HepG2 (cell line): ENCODE measurements around the gene FUCA1. TPM values are rescaled to one million over a fixed set of nuclear protein-coding genes. Genes with fewer than 3 reads are reported as not detected.

Source experiments
- ATAC-seq: fragments of 200-7000 bp; cut with Tn5 transposase; 3 replicates; pipeline ENCODE4 v1.9.1; 2020; ENCODE audit warnings: mild to moderate bottlenecking, moderate library complexity
- BruUV-seq: library from RNA; stranded (reverse); fragments of 400-500 nt; replicated peaks from 2 replicates; lab custom pipeline; 2021; lab: Mats Ljungman, UMichigan
- CTCF ChIA-PET: fragments of 300-600 bp; formaldehyde crosslinking; extraction: SDS; loops from one replicate; lab custom pipeline; 2021; ENCODE audit warnings: low total read pairs, inconsistent platforms, low intra/inter-chr PET ratio; lab: Yijun Ruan, JAX
- POLR2A ChIA-PET: fragments of 350-600 bp; sonication (Branson Sonifier 250); formaldehyde crosslinking; loops from one replicate; lab custom pipeline; 2020; ENCODE audit warnings: antibody characterized with exemption, inconsistent platforms; lab: Yijun Ruan, JAX
- DNase-seq: peaks from one replicate; pipeline ENCODE4 v3.0.0-alpha.2; 2015; ENCODE audit warnings: low spot score
- FAIRE-seq: peaks from 3 replicates; lab custom pipeline; 2011; peaks lifted over from hg19 to GRCh38; lab: Jason Lieb, UNC
- H2AFZ ChIP-seq: one replicate; pipeline ENCODE4 v1.6.1; 2011; ENCODE audit warnings: low read length, inconsistent platforms
- H3K27ac ChIP-seq: fragments of 300-600 bp; 3 replicates; pipeline ENCODE4 v1.8.0; 2011; ENCODE audit warnings: mixed run types, mild to moderate bottlenecking, mixed read lengths, low read length, inconsistent platforms; ENCODE audit not compliant: insufficient read depth; ENCODE audit errors: extremely low read length
- H3K27me3 ChIP-seq, 2 experiments: fragments of 200-600 bp in 1 of 2; 2 replicates in 1 of 2; 3 replicates in 1 of 2; pipeline versions ENCODE4 v1.6.0 to v1.8.0; 2011; ENCODE audit warnings: low read length in 2 of 2, mild to moderate bottlenecking in 2 of 2, moderate library complexity in 2 of 2, inconsistent platforms in 1 of 2; ENCODE audit not compliant: insufficient read depth in 2 of 2, control insufficient read depth in 1 of 2
- H3K36me3 ChIP-seq, 2 experiments: fragments of 200-600 bp in 1 of 2; replicated peaks in 1 of 2; 2 replicates in 1 of 2; 3 replicates in 1 of 2; pipeline versions ENCODE4 v1.5.1 to v1.8.0; 2011; ENCODE audit warnings: low read length in 2 of 2, inconsistent platforms in 1 of 2; ENCODE audit not compliant: insufficient read depth in 2 of 2, control insufficient read depth in 1 of 2
- H3K4me1 ChIP-seq: 2 replicates; pipeline ENCODE4 v1.5.1; 2012; ENCODE audit warnings: low read length, inconsistent platforms; ENCODE audit not compliant: insufficient read depth
- H3K4me2 ChIP-seq: 2 replicates; pipeline ENCODE4 v1.6.0; 2011; ENCODE audit warnings: low read depth, low read length, inconsistent platforms
- H3K4me3 ChIP-seq, 3 experiments: fragments of 200-600 bp in 1 of 3; sonication (generic), shearing (Covaris generic) in 1 of 3; replicated peaks in 1 of 3; 2 replicates each; pipeline ENCODE4 v1.5.1; 2011 to 2016; ENCODE audit warnings: low read length in 3 of 3, inconsistent platforms in 2 of 3, low read depth in 2 of 3, mild to moderate bottlenecking in 2 of 3, control low read depth in 1 of 3, mixed read lengths in 1 of 3; ENCODE audit not compliant: insufficient read depth in 1 of 3
- H3K79me2 ChIP-seq: one replicate; pipeline ENCODE4 v1.6.1; 2011; ENCODE audit warnings: low read length, inconsistent platforms; ENCODE audit not compliant: insufficient read depth
- H3K9ac ChIP-seq: 2 replicates; pipeline ENCODE4 v1.6.0; 2011; ENCODE audit warnings: mild to moderate bottlenecking, low read depth, low read length, inconsistent platforms; ENCODE audit not compliant: insufficient read depth
- H3K9me3 ChIP-seq: 2 replicates; pipeline ENCODE4 v1.5.1; 2012; ENCODE audit warnings: mild to moderate bottlenecking, low read length
- H4K20me1 ChIP-seq: 2 replicates; pipeline ENCODE4 v1.6.0; 2011; ENCODE audit warnings: inconsistent platforms, mild to moderate bottlenecking, low read length, moderate library complexity; ENCODE audit not compliant: insufficient read depth
- CCAR2 ChIP-seq: fragments of 200-400 bp; formaldehyde crosslinking; optimal IDR thresholded peaks from 2 replicates; pipeline ENCODE3; 2018; ENCODE audit warnings: low read depth, mild to moderate bottlenecking, low read length, moderate library complexity
- NFE2L1 ChIP-seq: sonication (generic); formaldehyde crosslinking; IDR thresholded peaks from 2 replicates; pipeline ENCODE4 v1.4.0; 2020; ENCODE audit warnings: missing genetic modification reagents, mild to moderate bottlenecking, borderline replicate concordance
- RXRA ChIP-seq: sonication (generic); formaldehyde crosslinking; IDR thresholded peaks from 2 replicates; pipeline ENCODE4 v1.5.1; 2020; ENCODE audit warnings: missing genetic modification reagents
- SMYD3 ChIP-seq: sonication (generic); formaldehyde crosslinking; IDR thresholded peaks from 2 replicates; pipeline ENCODE4 v1.8.1; 2023; ENCODE audit warnings: mild to moderate bottlenecking, missing genetic modification reagents
- ZNF569 ChIP-seq: sonication (generic); formaldehyde crosslinking; IDR thresholded peaks from 2 replicates; pipeline ENCODE4 v1.5.0; 2020; ENCODE audit warnings: mild to moderate bottlenecking, missing genetic modification reagents, moderate library complexity, borderline replicate concordance
- ZSCAN31 ChIP-seq: sonication (generic); formaldehyde crosslinking; IDR thresholded peaks from 2 replicates; pipeline ENCODE4 v1.5.0; 2020; ENCODE audit warnings: low read depth, mild to moderate bottlenecking, missing genetic modification reagents
- WGBS: methylation state at CpG from one replicate; pipeline ENCODE4 v1.1.6; 2017; ENCODE audit warnings: low lambda C conversion rate; 5-methylcytosine and 5-hydroxymethylcytosine counted together
- in situ Hi-C: cut with HindIII; loops from 2 replicates; pipeline ENCODE4 v1.10.0; 2017; ENCODE audit warnings: low pct_unique_long_range_greater_than_20kb; ENCODE audit not compliant: extremely low pct_ligation_motif_present
- intact Hi-C: fragments of 100-400 bp; cut with micrococcal nuclease; formaldehyde crosslinking; loops from one replicate; pipeline ENCODE4 v1.10.0; 2022; ENCODE audit not compliant: unreplicated experiment
- polyA plus RNA-seq, 8 experiments: library from polyadenylated mRNA; depleted of rRNA in 3 of 8; stranded (reverse) in 7 of 8; unstranded in 1 of 8; fragments of >200 nt; fragmentation: Illumina TruSeq in 4 of 8; extraction: Trizol in 4 of 8; gene quantifications; 2 replicates each; pipeline versions ENCODE4 v1.2.1 to v1.2.3, GENCODE V29; 2011 to 2016; ENCODE audit warnings: low read depth in 4 of 8, missing spikeins in 1 of 8, mixed read lengths in 1 of 8; ENCODE audit not compliant: insufficient read depth in 1 of 8
- total RNA-seq, 5 experiments: library from RNA; depleted of rRNA; stranded (reverse); fragments of >200 nt; fragmentation: Illumina TruSeq; extraction: Trizol; gene quantifications; 2 replicates each; pipeline ENCODE4 v1.2.3, GENCODE V29; 2016; ENCODE audit warnings: low read depth in 1 of 5
- TF ChIP-seq, protein P1 (sequence below): IDR thresholded peaks from 2 replicates; pipeline ENCODE4 v1.6.1; 2016

Gene FUCA1
- total and polyA plus RNA-seq, 2 of the 13 experiments (the other 11 are each of a cell fraction or from before 2014, with no cell fraction given): 32.7 to 33.6 TPM

DNA sequence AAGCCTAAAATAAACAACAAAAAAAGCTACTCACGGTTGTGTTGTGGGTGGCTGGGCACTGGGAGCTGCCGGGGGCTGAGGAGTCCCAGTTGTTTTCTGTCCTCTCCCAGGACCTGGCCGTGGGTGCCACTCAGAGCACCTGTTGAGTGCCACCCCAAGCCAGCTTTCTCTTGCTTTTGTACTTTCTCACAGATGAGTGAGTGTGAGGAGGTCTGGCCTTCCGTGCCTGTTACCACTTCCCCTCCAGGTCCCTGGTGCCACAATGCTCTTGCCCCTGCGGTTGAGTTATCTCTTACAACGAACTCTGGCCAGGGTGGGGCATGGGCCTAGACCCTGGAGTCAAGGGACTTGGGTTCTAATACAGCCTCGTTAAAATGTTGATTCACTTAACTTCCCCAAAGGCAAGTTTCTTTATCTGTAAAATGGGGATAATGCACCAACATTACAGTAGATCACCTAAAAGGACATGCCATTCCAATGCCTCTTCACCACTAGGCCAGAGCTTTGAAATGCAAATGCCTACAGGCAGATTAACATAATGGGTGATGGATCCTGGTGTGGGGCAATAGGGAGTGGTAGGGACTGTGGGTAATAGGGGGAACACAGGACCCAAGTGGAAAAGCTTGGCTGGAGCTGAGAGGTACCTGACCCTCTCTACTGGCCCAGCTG, 45.3 kb upstream of the FUCA1 start, which contains the start of gene CNR2:
Gene CNR2, minus strand, starts transcription at position 151 of the 669 bp plus-strand sequence. CDS start 37,745 bp downstream, outside the sequence.
- 0 out of 2 replicates have a peak within 1 kb of the TSS, but pooled peaks have one; percentile 4 for H3K4me2 ChIP-seq
- H3K4me3 ChIP-seq: no peak within 1 kb of the TSS
- in situ Hi-C loops (no loop called here), intact Hi-C loops (no loop called here)
- no peak within 1 kb of the TSS for H3K9ac ChIP-seq
- ATAC-seq: no peak
- BruUV-seq: no TSS peak
- no peak for TF ChIP-seq ZNF569 (CRISPR knock-in tag)
- TF ChIP-seq, protein P1, sequence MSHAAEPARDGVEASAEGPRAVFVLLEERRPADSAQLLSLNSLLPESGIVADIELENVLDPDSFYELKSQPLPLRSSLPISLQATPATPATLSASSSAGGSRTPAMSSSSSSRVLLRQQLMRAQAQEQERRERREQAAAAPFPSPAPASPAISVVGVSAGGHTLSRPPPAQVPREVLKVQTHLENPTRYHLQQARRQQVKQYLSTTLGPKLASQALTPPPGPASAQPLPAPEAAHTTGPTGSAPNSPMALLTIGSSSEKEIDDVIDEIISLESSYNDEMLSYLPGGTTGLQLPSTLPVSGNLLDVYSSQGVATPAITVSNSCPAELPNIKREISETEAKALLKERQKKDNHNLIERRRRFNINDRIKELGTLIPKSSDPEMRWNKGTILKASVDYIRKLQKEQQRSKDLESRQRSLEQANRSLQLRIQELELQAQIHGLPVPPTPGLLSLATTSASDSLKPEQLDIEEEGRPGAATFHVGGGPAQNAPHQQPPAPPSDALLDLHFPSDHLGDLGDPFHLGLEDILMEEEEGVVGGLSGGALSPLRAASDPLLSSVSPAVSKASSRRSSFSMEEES (CRISPR knock-in tag): no peak
- TF ChIP-seq CCAR2: no peak
- no peak for TF ChIP-seq ZSCAN31 (CRISPR knock-in tag)
- no peak within 1 kb of the TSS for H3K27ac ChIP-seq
- no peaks in the 10 kb centered on the region for H3K9me3 ChIP-seq
- no peaks in the 10 kb centered on the region for H3K79me2 ChIP-seq
- peaks cover 2 to 15% of the 10 kb centered on the region in 2 experiments; a peak in 2 of 5 replicates for H3K27me3 ChIP-seq
- WGBS: 19% methylated on average over 7 of the region's 7 CpGs
- no peaks in the 10 kb centered on the region for H4K20me1 ChIP-seq
- no peaks in the 10 kb centered on the region for H3K36me3 ChIP-seq
- no peak for DNase-seq
- FAIRE-seq: no peak
- H2AFZ ChIP-seq: no peak within 1 kb of the TSS
- CTCF ChIA-PET: no interaction called here
- H3K4me1 ChIP-seq: peaks cover 35% of the 10 kb centered on the region
- POLR2A ChIA-PET: no interaction called here

DNA sequence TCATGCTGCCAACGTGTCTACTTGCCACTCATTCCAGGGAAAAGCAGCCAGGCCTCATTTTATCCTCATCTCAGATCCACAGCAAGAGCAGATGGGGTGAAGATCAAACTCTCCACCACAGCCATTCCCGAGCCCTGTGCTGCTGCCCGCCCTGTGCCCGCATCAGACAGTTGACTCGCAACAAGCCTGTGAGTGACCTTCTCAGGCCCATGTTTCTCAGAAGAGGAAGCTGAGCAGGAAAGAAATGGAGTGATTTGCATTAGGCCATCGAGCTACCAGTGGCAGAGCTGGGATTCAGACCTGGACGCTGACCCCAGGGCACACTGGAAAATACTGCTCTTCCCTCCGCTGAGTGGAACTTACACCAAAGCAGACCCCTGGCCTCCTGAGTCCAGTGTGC, 43.8 kb upstream of the FUCA1 start:
- H3K4me2 ChIP-seq: no peak overlapping the region
- no peaks in the 10 kb centered on the region for H4K20me1 ChIP-seq
- peaks cover 2 to 15% of the 10 kb centered on the region in 2 experiments; a peak in 2 of 5 replicates for H3K27me3 ChIP-seq
- BruUV-seq: no TSS peak
- intact Hi-C loops: no loop called here
- no peak for DNase-seq
- TF ChIP-seq NFE2L1 (CRISPR knock-in tag): no peak
- no peak for TF ChIP-seq SMYD3 (CRISPR knock-in tag)
- TF ChIP-seq RXRA: no peak
- TF ChIP-seq, all 625 proteins: peak for 0
- H3K4me1 ChIP-seq: peaks cover 31% of the 10 kb centered on the region
- WGBS: 54% methylated on average over 6 of the region's 8 CpGs
- CTCF ChIA-PET: no interaction called here
- no peaks in the 10 kb centered on the region for H3K79me2 ChIP-seq
- no peak overlapping the region for H3K4me3 ChIP-seq
- no peak overlapping the region for H3K27ac ChIP-seq
- FAIRE-seq: no peak
- no peak overlapping the region for H2AFZ ChIP-seq
- in situ Hi-C loops: no loop called here
- POLR2A ChIA-PET: no interaction called here
- no peaks in the 10 kb centered on the region for H3K9me3 ChIP-seq
- no peak overlapping the region for H3K9ac ChIP-seq
- ATAC-seq: no peak
- no peaks in the 10 kb centered on the region for H3K36me3 ChIP-seq
